ENCODE results near the gene IKBKG. TPM values are rescaled to one million over a fixed set of nuclear protein-coding genes. Genes with fewer than 3 reads are reported as not detected.
"Not testable (repeated sequence)": the region's sequence is repeated elsewhere in the genome, so short reads cannot be mapped to it uniquely, and the experiment has no call there.

The IKBKG gene, protein sequence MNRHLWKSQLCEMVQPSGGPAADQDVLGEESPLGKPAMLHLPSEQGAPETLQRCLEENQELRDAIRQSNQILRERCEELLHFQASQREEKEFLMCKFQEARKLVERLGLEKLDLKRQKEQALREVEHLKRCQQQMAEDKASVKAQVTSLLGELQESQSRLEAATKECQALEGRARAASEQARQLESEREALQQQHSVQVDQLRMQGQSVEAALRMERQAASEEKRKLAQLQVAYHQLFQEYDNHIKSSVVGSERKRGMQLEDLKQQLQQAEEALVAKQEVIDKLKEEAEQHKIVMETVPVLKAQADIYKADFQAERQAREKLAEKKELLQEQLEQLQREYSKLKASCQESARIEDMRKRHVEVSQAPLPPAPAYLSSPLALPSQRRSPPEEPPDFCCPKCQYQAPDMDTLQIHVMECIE
- 33.2 and 37.9 TPM in 2 replicates for total RNA-seq (2014; rRNA removed; shearing (Covaris generic))
- 113 and 117 TPM in 2 replicates for polyA plus RNA-seq (2014; cell fraction: nucleus; rRNA removed)

DNA sequence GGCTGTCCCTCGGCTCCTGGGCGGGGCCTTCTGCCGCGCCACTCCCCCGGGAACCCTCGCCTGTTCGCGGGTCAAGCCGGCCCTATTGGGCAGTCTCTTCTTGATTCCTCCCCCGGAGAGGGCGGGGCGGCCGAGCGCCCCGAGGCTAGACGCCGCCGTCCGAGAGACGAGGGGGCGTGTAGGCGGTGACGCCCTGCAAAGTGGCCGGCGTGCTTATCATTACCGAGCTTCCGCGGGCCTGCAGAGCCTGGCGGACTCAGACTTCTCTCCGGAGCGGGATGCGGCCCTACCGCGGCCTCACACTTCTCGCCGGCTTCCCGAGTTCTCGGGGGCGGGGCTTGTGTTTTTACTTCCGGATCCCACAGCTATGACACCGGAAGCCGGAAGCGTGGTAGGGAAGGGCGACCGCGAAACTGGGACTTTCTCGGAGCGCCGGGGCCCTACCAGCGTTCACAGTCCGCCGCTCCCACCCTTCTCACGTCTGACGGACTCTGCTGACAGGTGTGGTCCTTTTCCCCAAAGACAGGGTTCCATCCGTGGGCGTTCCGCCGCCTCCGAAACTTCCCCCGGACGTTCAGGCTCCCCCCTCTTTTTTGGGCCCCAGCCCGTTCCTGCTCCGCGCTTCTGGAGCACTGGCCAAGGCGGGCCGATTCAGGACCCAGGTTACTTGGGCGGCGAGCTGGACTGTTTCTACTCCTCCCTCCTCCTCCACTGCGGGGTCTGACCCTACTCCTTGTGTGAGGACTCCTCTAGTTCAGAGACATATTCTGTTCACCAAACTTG is at the start of gene IKBKG:
TSS of gene IKBKG (plus strand) at position 376 of the 783 bp plus-strand sequence. CDS start 4,383 bp downstream, outside the sequence.
- DNase-seq (ENCODE audit: extremely low read depth, low read depth): peak; percentile 89

DNA sequence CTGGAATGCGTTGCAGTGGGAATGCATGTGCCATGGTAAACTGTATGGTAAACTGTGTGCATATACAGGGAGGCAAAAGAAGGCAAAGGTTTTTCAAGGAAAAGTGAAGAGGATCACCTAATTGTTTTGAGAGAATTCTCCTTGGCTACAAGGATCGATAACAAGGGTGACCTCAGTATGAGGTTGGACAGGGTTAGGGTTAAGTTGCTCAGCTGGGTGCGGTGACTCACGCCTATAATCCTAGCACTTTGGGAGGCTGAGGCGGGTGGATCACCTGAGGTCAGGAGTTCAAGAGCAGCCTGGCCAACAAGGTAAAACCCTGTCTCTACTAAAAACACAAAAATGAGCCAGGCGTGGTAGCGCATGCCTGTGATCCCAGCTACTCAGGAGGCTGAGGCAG is 46.0 kb upstream of the IKBKG start:
- DNase-seq (ENCODE audit: extremely low read depth, low read depth): not testable (repeated sequence)

DNA sequence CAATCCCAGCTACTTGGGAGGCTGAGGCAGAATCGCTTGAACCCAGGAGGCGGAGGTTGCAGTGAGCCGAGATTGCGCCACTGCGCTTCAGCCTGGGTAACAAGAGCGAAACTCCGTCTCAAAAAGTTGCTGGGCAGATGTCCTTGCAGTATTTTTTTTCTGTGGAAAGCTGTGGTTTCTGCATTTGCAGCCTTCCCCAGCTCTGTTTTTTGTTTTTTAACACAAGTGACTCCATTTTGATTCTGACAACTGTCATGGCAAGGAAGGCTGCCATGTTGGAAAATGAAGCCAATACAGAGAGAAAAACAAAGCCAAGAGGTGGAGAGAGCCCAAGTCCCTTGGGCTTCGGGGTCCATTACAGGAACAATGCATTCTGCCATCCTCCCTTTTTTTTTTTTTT is 45.3 kb upstream of the IKBKG start:
- no peak for DNase-seq (ENCODE audit: extremely low read depth, low read depth)

DNA sequence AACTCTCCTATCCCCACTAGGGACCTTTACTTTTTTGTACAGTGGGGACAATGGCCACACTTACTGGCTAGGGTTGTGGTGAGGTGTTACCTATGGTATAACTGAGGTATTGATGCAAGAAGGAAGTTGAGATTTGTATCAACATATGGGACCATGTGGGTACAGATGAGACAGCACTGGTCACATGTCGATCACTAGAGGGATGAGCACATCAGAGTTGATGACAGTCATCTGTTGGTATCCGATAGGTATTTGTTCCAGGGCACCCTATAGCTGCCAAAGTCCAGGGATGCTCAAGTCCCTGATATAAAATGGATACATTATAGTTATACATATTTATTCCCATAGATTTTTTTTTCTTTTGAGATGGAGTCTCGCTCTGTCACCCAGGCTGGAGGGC is 44.4 kb upstream of the IKBKG start:
- no peak for DNase-seq (ENCODE audit: extremely low read depth, low read depth)

DNA sequence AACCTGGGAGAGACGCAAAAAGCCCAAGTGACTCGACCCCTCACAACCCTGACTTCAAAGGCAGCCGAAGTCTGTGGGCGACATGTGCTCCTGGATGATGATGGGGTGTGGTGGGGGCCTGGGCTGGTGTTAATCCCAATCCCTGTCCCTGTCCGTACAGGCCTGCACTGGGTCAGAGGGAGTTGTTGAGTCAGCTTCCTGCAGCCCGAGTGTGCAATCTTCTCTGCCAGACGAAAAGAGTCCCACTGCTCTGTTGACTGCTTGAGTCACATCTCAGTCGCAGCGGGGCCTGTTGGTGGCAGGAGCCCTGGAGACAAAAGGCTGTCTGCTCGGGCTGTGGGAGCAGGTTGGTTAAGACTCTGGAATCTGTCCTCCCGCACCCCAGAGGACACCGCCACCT is 41.7 kb upstream of the IKBKG start:
- DNase-seq (ENCODE audit: extremely low read depth, low read depth): no peak

DNA sequence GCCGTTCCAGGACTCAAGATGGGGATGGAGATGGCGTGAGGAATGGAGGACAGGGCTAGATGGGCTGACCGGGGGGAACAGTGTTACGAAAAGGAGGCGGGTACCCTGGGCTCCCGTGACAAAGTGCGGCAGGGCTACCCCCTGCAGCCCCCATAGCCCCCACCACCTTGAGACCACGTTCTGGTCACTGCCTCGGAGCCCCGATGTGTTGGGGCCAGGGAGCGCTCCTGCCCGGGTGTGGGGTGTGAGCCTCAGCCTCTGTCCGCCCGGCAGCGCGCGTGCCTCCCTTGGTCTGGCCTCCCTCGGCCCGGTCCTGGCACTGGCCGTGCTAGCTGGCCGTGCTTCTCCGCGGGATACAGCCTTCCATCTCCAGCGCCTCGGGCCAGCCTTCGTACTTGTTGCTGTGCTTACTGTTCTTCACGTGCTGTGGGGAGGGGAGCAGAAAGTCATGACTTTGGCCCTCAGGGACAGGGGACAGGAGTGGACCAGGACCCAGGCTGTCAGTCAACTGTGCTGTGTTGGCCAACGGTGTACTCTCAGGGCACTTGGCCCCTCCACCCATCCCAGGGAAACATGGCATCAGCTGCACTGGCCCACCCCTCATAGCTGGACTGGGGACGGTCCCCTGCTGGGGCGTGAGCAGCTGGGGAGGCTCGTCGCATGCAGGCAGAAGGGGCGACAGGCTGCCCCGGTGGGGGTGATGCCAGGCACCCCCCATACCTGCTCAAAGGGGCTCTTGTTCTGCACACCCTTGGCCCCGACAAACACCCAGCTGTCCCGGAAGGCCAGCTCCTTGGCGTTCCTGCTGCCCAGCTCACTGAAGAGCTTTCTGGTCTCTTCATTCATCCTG is 40.7 kb upstream of the IKBKG start:
- DNase-seq (ENCODE audit: extremely low read depth, low read depth): no peak

DNA sequence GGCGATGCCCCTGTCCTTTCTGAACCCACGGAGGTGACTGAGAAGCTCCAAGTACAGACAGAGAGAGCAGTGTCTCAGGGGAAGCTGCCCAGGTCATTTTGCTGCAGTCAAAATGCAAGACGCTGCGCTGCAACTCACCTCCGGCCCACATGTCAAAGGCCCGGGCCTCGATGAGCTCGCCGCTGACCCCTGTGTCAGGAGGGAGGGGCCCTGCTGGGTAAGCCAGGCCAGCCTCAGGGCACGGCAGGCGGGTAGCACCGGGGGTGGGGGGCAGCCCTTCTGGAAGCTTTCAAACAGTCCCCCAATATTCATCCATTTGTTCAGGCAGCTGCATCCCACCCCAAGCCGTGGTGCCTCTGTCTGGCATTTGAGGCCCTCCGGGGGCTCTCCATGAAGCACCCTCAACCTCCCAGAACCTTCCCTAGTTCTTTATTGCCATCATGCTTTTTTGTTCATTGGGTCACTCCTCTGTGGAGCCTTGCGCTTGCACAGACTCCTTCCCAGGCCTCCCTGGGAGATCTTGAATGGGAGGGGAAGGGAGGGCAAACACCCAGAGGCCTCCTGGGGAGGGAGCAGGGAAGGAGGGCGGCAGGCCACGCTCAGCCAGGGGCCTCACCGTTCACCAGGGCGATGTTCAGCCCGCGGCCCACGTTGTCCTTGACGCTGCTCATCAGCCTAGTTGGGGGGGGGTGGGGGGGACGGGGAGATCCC is 39.6 kb upstream of the IKBKG start:
- no peak for DNase-seq (ENCODE audit: extremely low read depth, low read depth)

DNA sequence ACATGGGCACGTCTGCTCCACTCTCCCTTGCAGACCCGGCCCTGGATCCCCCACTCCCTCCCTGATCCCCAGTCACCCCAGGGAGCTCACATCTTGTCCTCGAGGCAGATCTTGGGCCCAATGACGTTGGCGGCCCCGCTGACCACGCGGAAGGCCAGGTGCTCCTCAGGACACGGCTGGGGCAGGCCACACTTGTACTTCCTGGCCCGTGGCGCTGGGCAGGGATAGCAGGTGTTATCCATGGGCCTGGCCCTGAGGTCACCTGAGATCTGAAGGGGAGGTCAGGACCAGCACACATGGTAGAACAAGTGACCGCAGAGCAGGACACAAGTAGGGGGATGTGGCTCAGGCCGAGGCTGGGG is 39.1 kb upstream of the IKBKG start:
- DNase-seq (ENCODE audit: extremely low read depth, low read depth): no peak

DNA sequence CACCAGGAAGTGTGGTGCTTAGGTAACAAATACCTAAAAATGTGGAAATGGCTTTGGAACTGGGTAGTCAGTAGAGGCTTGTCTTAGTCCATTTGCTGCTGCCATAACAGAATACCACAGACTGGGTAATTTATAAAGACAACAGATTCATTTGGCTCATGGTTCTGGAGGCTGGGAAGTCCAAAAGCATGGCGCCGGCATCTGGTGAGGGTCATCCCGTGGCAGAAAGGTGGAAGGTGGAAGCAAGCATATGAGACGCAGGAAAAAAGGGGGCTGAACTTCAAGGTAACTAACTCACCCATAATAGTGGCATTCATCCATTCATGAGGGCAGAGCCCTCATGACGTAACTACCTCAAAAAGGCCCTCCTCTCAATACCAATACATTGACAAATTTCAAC is 38.0 kb upstream of the IKBKG start:
- DNase-seq (ENCODE audit: extremely low read depth, low read depth): no peak

DNA sequence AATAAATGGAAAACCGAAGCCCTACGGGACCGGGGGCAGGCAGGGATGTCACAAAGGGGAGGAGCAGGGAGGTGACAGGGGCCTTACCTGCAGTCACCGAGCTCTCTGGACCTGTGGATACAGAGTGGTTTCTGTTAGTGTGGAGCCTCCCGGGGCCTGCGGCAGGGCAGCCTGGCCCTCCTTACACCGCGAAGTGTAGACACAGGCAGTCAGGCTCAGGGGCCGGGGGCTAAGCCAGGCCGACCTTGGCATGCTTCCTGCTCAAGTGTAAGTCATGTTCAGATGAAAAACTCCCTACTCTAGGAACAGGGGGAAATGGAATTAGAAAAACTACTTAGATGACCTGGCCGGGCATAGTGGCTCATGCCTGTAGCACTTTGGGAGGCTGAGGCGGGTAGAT is 35.7 kb upstream of the IKBKG start:
- no peak for DNase-seq (ENCODE audit: extremely low read depth, low read depth)

DNA sequence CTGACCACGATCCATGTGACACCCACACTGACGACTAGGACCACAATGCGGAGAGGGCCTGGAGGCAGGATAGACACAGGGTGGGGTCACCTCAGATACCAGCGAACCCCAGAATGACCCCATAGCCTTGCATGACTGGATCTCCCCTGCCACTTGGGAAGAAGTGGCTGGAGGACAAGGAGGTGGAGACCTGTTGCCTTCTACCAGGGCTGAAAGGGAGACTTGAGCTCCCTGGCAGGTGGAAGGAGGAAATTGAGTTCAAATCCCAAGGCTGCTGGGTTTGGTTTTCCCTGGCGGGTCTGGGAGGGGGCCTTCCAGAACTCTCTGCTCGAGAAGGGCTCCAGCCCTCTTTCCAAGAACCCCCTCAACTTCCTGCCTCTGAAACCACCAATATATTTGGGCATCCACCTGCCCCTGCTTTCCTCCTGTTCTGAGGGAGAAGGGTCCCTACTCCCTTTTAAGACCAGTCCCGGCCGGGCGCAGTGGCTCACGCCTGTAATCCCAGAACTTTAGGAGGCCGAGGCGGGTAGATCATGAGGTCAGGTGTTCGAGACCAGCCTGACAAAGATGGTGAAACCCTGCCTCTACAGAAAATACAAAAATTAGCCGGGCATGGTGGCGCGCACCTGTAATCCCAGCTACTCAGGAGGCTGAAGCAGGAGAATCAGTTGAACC is 34.4 kb upstream of the IKBKG start:
- no peak for DNase-seq (ENCODE audit: extremely low read depth, low read depth)

DNA sequence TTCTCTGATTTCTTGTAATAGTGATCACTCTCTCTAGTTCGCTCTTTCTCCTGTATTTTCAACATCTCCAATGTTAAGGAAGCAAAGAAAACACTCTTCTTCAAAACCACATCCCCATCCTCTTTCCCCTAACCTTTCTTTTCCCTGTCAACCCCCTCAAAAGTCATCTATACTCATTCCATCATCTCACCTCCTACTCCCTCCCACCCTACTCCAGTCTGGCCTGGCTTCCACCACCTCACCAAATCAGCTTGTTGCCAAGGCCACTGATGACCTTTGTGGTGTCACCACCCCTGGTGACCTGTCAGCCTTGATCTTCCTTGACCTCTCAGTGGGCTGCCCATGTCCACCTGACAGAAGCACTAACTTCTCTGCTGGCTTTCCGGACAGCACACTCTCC is 33.7 kb upstream of the IKBKG start:
- no peak for DNase-seq (ENCODE audit: extremely low read depth, low read depth)

DNA sequence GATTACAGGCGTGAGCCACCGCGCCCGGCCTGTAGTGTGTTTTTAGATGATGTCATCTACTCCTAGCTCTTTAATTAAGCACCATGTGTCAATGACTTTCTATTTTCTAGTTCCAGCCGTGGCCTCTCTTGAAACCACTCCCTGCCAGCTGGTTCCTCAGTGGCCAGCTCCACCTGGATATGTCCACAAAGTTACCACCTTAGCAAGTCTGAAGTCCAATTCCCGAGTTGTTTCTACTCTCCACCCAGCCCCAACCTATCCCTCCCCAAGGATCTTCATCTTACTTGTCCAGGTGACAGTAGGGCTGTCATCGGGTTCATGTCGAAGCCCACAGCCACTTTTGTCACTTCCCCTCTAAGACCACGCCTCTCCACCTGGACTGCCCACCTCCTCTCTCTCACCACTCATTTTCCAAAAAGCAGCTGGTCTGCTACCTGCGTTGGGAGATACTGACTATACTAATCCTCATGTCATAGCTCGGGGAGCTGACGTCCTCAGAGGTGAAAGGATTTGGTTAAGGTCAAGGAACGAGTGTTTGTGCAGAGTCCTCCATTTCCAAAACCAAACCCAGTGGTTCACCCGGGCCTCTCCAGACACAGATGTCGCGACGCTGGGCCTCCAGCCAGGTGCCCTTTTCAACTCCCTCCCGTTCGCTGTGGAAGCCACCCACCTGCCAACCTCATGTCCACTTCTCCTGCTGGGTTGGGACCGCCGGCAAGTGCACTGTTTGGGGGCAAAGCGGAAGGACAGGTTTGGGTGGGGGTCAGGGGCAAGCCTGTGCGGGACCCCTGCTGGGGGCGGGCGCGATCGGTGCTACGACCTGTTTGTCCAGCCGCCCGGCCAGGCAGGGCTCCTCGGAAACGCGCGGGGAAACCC is 32.1 kb upstream of the IKBKG start:
- DNase-seq (ENCODE audit: extremely low read depth, low read depth): no peak

DNA sequence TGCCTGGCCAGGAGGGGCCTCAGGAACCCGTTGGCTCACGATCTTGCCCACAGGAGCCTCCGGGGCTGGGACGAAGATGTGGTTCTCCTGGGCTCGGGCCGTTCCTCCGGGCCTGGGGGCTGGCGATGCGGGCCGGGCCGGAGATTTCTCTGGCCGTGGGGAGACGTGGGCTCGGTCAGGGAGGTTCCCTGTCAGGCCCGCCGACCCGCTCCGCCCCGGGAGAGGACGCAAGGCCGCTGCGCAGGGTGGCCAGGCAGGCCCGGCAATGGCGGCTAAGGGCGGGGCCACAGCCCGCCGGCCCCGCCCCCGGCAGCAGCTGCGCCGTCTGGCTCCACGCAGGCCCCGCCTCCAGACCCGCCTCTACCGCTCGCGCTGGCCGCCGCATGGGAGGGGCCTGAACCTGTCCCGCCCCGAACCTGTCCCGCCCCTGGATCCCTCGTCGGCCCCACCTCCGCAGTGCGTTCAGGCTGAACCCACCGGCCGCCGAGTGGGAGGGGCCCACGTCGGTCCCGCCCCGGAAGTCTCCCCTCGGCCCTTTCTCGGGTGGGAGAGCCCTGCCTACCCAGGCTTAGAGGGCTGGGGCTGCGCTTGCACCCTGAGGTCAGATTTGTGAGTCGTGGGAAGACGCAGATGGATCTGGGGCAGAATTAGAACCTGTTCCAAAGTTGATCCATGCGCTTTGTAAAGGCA is 31.3 kb upstream of the IKBKG start, which contains the start of gene FAM3A:
TSS of gene FAM3A (minus strand) at position 267 of the 690 bp plus-strand sequence. CDS start 460 bp downstream, outside the sequence.
- peak; percentile 85 for DNase-seq (ENCODE audit: extremely low read depth, low read depth)

DNA sequence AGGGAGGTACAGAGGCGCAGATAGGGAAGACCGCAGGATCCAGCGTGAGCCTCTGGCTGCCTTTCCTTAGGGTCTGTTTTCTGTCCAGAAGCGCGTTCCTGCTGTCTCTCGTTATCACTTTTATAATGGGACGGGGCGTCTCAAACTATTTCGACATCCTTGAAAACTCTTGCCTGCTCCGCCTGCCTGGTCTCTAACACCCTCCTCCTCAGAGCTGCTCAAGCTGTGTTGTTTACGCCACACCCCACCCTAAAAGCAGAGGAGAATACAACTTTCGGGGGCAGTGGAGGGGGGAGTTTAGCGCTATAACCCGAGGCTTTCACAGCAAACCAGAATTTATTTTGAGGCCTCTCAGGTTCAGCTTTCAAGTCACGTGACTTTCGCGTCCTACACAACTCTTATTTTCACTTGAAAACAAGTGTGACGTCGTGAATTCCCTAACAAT is 30.7 kb upstream of the IKBKG start:
- no peak for DNase-seq (ENCODE audit: extremely low read depth, low read depth)

DNA sequence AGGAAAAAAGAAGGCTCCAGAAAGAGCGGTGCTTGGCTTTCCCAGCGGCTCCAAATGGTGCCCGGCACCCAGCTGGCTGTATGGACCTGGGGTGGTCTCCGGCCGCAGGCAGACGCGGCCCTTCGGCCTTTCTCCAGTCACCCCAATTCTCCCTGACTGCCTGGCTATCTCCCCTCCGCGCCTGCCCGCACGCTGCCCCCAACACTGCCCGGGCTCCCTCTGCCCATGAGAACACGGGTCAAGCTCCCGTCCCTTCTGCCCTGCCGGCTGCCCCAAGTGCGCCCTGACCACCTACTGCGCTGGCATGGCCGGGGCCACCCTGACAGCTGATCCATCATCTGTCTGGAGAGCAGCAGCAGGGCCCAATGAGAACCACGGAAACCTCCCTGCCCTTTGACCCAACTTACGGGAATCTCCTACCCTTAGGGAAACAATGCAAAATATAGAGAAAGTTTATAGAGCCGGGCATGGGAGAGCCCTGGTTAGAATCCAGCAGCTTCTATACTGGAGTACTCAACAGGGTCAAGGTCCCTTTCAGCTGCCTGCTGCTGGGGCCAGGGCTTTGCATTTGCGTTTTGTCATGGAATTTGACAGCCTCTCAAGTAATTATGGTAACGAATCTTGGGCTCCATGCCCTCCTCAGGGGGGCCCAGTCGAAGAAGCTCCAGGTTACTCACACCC is 30.2 kb upstream of the IKBKG start:
- no peak for DNase-seq (ENCODE audit: extremely low read depth, low read depth)

DNA sequence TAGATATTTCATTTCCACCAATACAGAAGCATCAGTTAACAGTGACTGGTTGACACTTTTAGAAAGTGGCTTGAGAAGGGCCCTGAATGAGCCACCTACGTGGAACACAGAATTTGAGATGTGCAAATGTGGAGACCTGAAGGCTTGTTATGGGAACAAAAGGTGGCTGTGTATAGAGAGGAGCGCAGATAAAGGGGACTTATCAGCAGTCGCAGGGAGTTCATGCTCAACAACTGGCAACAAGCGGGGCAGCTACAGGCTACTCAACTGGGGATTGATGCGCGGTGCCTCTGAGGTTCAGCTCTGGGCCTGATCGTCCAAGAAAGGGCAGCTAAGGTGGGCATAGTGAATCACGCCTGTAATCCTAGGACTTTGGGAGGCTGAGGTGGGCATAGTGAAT is 28.0 kb upstream of the IKBKG start:
- DNase-seq (ENCODE audit: extremely low read depth, low read depth): no peak
